ENCODE data around the gene OR9G4.

DNA sequence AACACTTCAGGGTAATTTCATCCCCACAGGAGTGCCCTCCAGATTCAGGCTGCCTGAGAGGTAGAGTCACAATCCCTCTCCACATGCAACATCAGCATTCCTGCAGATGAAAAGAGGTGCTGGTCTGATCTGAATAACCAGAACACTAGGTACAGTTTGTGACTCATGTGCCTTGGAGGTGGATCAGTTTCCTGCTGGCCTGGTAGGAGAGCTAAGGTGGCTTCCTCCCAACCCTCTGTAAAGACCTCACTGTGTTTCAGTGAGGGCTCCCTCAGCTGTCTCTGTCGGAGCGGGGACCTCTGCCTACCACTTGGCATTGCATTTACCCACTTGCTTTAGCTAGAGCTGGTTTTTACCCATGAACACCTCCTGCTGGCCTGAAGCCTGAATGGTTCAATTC is 42.0 kb downstream of the OR9G4 start:
- no peak for TF ChIP-seq EZH2 (IDR thresholded peaks at IDR 0.05; ENCODE audit: borderline replicate concordance, low read length)
- TF ChIP-seq, protein P1, sequence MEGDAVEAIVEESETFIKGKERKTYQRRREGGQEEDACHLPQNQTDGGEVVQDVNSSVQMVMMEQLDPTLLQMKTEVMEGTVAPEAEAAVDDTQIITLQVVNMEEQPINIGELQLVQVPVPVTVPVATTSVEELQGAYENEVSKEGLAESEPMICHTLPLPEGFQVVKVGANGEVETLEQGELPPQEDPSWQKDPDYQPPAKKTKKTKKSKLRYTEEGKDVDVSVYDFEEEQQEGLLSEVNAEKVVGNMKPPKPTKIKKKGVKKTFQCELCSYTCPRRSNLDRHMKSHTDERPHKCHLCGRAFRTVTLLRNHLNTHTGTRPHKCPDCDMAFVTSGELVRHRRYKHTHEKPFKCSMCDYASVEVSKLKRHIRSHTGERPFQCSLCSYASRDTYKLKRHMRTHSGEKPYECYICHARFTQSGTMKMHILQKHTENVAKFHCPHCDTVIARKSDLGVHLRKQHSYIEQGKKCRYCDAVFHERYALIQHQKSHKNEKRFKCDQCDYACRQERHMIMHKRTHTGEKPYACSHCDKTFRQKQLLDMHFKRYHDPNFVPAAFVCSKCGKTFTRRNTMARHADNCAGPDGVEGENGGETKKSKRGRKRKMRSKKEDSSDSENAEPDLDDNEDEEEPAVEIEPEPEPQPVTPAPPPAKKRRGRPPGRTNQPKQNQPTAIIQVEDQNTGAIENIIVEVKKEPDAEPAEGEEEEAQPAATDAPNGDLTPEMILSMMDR (IDR thresholded peaks at IDR 0.05; ENCODE audit: low read length), result no peak

All from OCI-LY1 (cell line).